GM18868 (cell line): Measurements from ENCODE around the gene HAUS8.

Experiments
- ATAC-seq: cut with Tn5 transposase; IDR thresholded peaks from one replicate; pipeline ENCODE4 v1.9.1; 2021; ENCODE audit warnings: mild to moderate bottlenecking, moderate library complexity; ENCODE audit not compliant: unreplicated experiment

Gene HAUS8

DNA sequence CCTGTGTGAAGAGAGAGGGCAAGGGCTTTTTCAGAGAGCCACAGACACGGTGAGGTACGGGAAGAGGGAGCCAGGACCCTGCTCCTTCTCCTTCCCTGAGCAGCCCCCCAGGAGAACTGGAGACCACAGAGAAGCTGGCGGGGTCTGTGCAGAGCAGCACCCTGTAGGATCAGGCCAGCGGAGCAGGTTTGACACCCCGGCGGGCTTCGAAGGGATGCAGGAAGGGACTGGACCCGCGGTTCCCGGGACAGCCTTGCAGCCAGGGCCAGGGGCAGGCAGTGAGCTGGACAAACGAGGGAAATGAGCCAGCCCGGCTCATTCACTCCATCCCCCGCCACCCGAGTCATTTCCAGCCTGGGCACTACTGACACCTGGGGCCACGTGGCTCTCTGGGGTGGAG lies 70.9 kb downstream of the HAUS8 start:
- no peak for ATAC-seq

DNA sequence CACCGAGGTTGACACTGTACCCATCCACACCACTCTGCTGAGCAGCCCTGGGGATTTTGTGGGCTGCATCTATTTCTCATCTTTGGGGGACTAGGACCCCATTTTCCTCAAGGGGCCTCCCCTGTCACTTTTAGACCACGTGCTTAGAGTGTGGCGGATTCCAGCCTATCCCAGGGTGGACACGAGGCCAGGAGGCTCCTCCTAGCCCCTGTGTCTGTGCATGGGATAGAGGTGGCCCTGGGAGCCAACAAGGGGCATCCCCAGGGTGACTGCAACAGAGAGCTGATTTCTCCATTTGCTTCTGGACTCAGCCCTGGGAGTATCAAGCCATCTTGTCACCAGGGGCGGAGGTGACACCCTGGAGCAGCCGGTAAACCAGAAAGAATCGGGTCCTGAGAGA lies 72.8 kb downstream of the HAUS8 start:
- ATAC-seq, result no peak

DNA sequence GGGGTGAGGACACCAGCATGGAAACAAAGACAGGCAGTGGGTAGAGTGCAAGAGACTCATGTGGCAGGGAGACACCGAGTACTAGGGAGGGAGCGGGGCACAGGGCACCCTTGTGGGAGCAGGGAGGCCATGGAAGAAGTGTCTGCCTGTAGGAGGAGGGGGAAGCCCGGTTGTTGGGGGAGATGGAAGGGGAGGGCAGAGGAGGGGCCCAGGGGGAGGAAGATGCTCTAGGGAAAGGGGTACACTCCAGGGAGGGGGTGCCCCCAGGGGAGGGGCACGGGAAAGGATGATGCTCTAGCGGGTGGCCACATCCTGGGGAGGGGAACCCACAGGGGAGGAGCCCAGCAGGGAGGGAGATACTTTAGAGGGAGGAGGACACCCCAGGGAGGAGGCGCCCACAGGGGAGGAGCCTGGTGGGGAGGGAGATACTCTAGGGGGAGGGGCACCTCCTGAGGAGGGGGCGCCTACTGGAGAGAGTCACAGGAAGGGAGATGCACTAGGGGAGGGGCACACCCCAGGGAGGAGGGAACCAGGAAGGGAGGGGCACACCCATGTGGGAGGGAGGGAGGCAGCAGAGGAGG lies 73.6 kb downstream of the HAUS8 start:
- ATAC-seq, result no peak
